HepG2 (cell line): ENCODE results near the gene AMPH. TPM values are rescaled to one million over a fixed set of nuclear protein-coding genes. Genes with fewer than 3 reads are reported as not detected.

Experiments used
- ATAC-seq: fragments of 200-7000 bp; cut with Tn5 transposase; 3 replicates; pipeline ENCODE4 v1.9.1; 2020; ENCODE audit warnings: mild to moderate bottlenecking, moderate library complexity
- BruUV-seq: library from RNA; stranded (reverse); fragments of 400-500 nt; replicated peaks from 2 replicates; lab custom pipeline; 2021; lab: Mats Ljungman, UMichigan
- CTCF ChIA-PET: fragments of 300-600 bp; formaldehyde crosslinking; extraction: SDS; loops from one replicate; lab custom pipeline; 2021; ENCODE audit warnings: low total read pairs, inconsistent platforms, low intra/inter-chr PET ratio; lab: Yijun Ruan, JAX
- POLR2A ChIA-PET: fragments of 350-600 bp; sonication (Branson Sonifier 250); formaldehyde crosslinking; loops from one replicate; lab custom pipeline; 2020; ENCODE audit warnings: antibody characterized with exemption, inconsistent platforms; lab: Yijun Ruan, JAX
- DNase-seq: peaks from one replicate; pipeline ENCODE4 v3.0.0-alpha.2; 2015; ENCODE audit warnings: low spot score
- FAIRE-seq: peaks from 3 replicates; lab custom pipeline; 2011; peaks lifted over from hg19 to GRCh38; lab: Jason Lieb, UNC
- H2AFZ ChIP-seq: one replicate; pipeline ENCODE4 v1.6.1; 2011; ENCODE audit warnings: low read length, inconsistent platforms
- H3K27ac ChIP-seq: fragments of 300-600 bp; 3 replicates; pipeline ENCODE4 v1.8.0; 2011; ENCODE audit warnings: mixed run types, mild to moderate bottlenecking, mixed read lengths, low read length, inconsistent platforms; ENCODE audit not compliant: insufficient read depth; ENCODE audit errors: extremely low read length
- H3K27me3 ChIP-seq, 2 experiments: fragments of 200-600 bp in 1 of 2; 2 replicates in 1 of 2; 3 replicates in 1 of 2; pipeline versions ENCODE4 v1.6.0 to v1.8.0; 2011; ENCODE audit warnings: low read length in 2 of 2, mild to moderate bottlenecking in 2 of 2, moderate library complexity in 2 of 2, inconsistent platforms in 1 of 2; ENCODE audit not compliant: insufficient read depth in 2 of 2, control insufficient read depth in 1 of 2
- H3K36me3 ChIP-seq, 2 experiments: fragments of 200-600 bp in 1 of 2; replicated peaks in 1 of 2; 2 replicates in 1 of 2; 3 replicates in 1 of 2; pipeline versions ENCODE4 v1.5.1 to v1.8.0; 2011; ENCODE audit warnings: low read length in 2 of 2, inconsistent platforms in 1 of 2; ENCODE audit not compliant: insufficient read depth in 2 of 2, control insufficient read depth in 1 of 2
- H3K4me1 ChIP-seq: 2 replicates; pipeline ENCODE4 v1.5.1; 2012; ENCODE audit warnings: low read length, inconsistent platforms; ENCODE audit not compliant: insufficient read depth
- H3K4me2 ChIP-seq: 2 replicates; pipeline ENCODE4 v1.6.0; 2011; ENCODE audit warnings: low read depth, low read length, inconsistent platforms
- H3K4me3 ChIP-seq, 3 experiments: fragments of 200-600 bp in 1 of 3; sonication (generic), shearing (Covaris generic) in 1 of 3; replicated peaks in 1 of 3; 2 replicates each; pipeline ENCODE4 v1.5.1; 2011 to 2016; ENCODE audit warnings: low read length in 3 of 3, inconsistent platforms in 2 of 3, low read depth in 2 of 3, mild to moderate bottlenecking in 2 of 3, control low read depth in 1 of 3, mixed read lengths in 1 of 3; ENCODE audit not compliant: insufficient read depth in 1 of 3
- H3K79me2 ChIP-seq: one replicate; pipeline ENCODE4 v1.6.1; 2011; ENCODE audit warnings: low read length, inconsistent platforms; ENCODE audit not compliant: insufficient read depth
- H3K9ac ChIP-seq: 2 replicates; pipeline ENCODE4 v1.6.0; 2011; ENCODE audit warnings: mild to moderate bottlenecking, low read depth, low read length, inconsistent platforms; ENCODE audit not compliant: insufficient read depth
- H3K9me3 ChIP-seq: 2 replicates; pipeline ENCODE4 v1.5.1; 2012; ENCODE audit warnings: mild to moderate bottlenecking, low read length
- H4K20me1 ChIP-seq: 2 replicates; pipeline ENCODE4 v1.6.0; 2011; ENCODE audit warnings: inconsistent platforms, mild to moderate bottlenecking, low read length, moderate library complexity; ENCODE audit not compliant: insufficient read depth
- BATF2 ChIP-seq: sonication (generic); formaldehyde crosslinking; IDR thresholded peaks from 2 replicates; pipeline ENCODE4 v1.8.0; 2022; ENCODE audit warnings: mild to moderate bottlenecking, missing genetic modification reagents, moderate library complexity
- CBX1 ChIP-seq: IDR thresholded peaks from one replicate; pipeline ENCODE4 v1.6.1; 2016; ENCODE audit warnings: antibody characterized with exemption, low read depth
- GMEB2 ChIP-seq: IDR thresholded peaks from 2 replicates; pipeline ENCODE4 v1.6.1; 2016; ENCODE audit warnings: missing biosample characterization, missing genetic modification reagents, low read depth
- GPBP1L1 ChIP-seq: sonication (generic); formaldehyde crosslinking; IDR thresholded peaks from 2 replicates; pipeline ENCODE4 v1.5.0; 2020; ENCODE audit warnings: mild to moderate bottlenecking, missing genetic modification reagents
- GTF2F1 ChIP-seq: fragments of 150-350 bp; IDR thresholded peaks from 2 replicates; pipeline ENCODE4 v1.6.1; 2014; ENCODE audit warnings: low read length
- KAT2B ChIP-seq: fragments of 150-350 bp; IDR thresholded peaks from 2 replicates; pipeline ENCODE4 v1.6.1; 2014; ENCODE audit warnings: low read depth, low read length, borderline replicate concordance
- KAT7 ChIP-seq: IDR thresholded peaks from 2 replicates; pipeline ENCODE4 v1.6.1; 2018; ENCODE audit warnings: borderline replicate concordance, missing compliant biosample characterization
- MLXIP ChIP-seq: sonication (generic); formaldehyde crosslinking; IDR thresholded peaks from 2 replicates; pipeline ENCODE4 v1.9.0; 2021; ENCODE audit warnings: missing genetic modification reagents, borderline replicate concordance
- SOX6 ChIP-seq, 2 experiments: fragments of 450-650 bp in 1 of 2; sonication (generic) in 1 of 2; formaldehyde crosslinking in 1 of 2; IDR thresholded peaks; 2 replicates each; pipeline versions ENCODE4 v1.4.0 to v1.6.1; 2017 to 2020; ENCODE audit warnings: antibody characterized with exemption in 1 of 2, mild to moderate bottlenecking in 1 of 2, missing genetic modification reagents in 1 of 2
- STAT6 ChIP-seq: sonication (generic); formaldehyde crosslinking; IDR thresholded peaks from 2 replicates; pipeline ENCODE4 v1.4.0; 2020; ENCODE audit warnings: missing genetic modification reagents, mild to moderate bottlenecking, borderline replicate concordance
- XRCC5 ChIP-seq: fragments of 200-400 bp; formaldehyde crosslinking; optimal IDR thresholded peaks from 2 replicates; pipeline ENCODE3; 2017; ENCODE audit warnings: mild to moderate bottlenecking, low read length
- ZNF207 ChIP-seq: fragments of 450-650 bp; IDR thresholded peaks from 2 replicates; pipeline ENCODE4 v1.6.1; 2016; ENCODE audit warnings: antibody characterized with exemption, borderline replicate concordance
- ZNF709 ChIP-seq: sonication (generic); formaldehyde crosslinking; IDR thresholded peaks from 2 replicates; pipeline ENCODE4 v1.5.0; 2020; ENCODE audit warnings: mild to moderate bottlenecking, missing genetic modification reagents
- ZNF749 ChIP-seq: sonication (generic); formaldehyde crosslinking; IDR thresholded peaks from 2 replicates; pipeline ENCODE4 v1.8.0; 2022; ENCODE audit warnings: mild to moderate bottlenecking, missing genetic modification reagents, moderate library complexity, borderline replicate concordance
- whole genome bisulfite sequencing: methylation state at CpG from one replicate; pipeline ENCODE4 v1.1.6; 2017; ENCODE audit warnings: low lambda C conversion rate; 5-methylcytosine and 5-hydroxymethylcytosine counted together
- in situ Hi-C: cut with HindIII; loops from 2 replicates; pipeline ENCODE4 v1.10.0; 2017; ENCODE audit warnings: low pct_unique_long_range_greater_than_20kb; ENCODE audit not compliant: extremely low pct_ligation_motif_present
- intact Hi-C: fragments of 100-400 bp; cut with micrococcal nuclease; formaldehyde crosslinking; loops from one replicate; pipeline ENCODE4 v1.10.0; 2022; ENCODE audit not compliant: unreplicated experiment
- polyA plus RNA-seq, 8 experiments: library from polyadenylated mRNA; depleted of rRNA in 3 of 8; stranded (reverse) in 7 of 8; unstranded in 1 of 8; fragments of >200 nt; fragmentation: Illumina TruSeq in 4 of 8; extraction: Trizol in 4 of 8; gene quantifications; 2 replicates each; pipeline versions ENCODE4 v1.2.1 to v1.2.3, GENCODE V29; 2011 to 2016; ENCODE audit warnings: low read depth in 4 of 8, missing spikeins in 1 of 8, mixed read lengths in 1 of 8; ENCODE audit not compliant: insufficient read depth in 1 of 8
- total RNA-seq, 5 experiments: library from RNA; depleted of rRNA; stranded (reverse); fragments of >200 nt; fragmentation: Illumina TruSeq; extraction: Trizol; gene quantifications; 2 replicates each; pipeline ENCODE4 v1.2.3, GENCODE V29; 2016; ENCODE audit warnings: low read depth in 1 of 5

AMPH gene
- total and polyA plus RNA-seq, 2 of the 13 experiments (the other 11 are each of a cell fraction or from before 2014, with no cell fraction given): not detected

- no peaks in the 10 kb centered on the region for H3K4me1 ChIP-seq
- H3K27me3 ChIP-seq: no peaks in the 10 kb centered on the region
- CTCF ChIA-PET: no interaction called here
- WGBS: 0% methylated on average over 1 of the region's 1 CpG
- no peaks in the 10 kb centered on the region for H3K9me3 ChIP-seq
- in situ Hi-C loops: no loop called here
- H3K4me3 ChIP-seq: no peak overlapping the region
- ATAC-seq (no peak), FAIRE-seq (no peak), DNase-seq (no peak)
- H3K27ac ChIP-seq: no peak overlapping the region
- H2AFZ ChIP-seq: no peak overlapping the region
- H3K9ac ChIP-seq: no peak overlapping the region
- no TSS peak for BruUV-seq
- POLR2A ChIA-PET: no interaction called here
- no peaks in the 10 kb centered on the region for H3K79me2 ChIP-seq
- no peaks in the 10 kb centered on the region for H4K20me1 ChIP-seq
- intact Hi-C loops: no loop called here
- no peak overlapping the region for H3K4me2 ChIP-seq
- no peaks in the 10 kb centered on the region for H3K36me3 ChIP-seq
- no peak for TF ChIP-seq ZNF709
- no peak for TF ChIP-seq STAT6 (CRISPR knock-in tag)
- TF ChIP-seq BATF2 (CRISPR knock-in tag): no peak
- no peak for TF ChIP-seq MLXIP
- no peak for TF ChIP-seq XRCC5
- no peak for TF ChIP-seq GTF2F1
- TF ChIP-seq KAT7 (CRISPR knock-in tag): no peak
- TF ChIP-seq KAT2B: no peak
- no peak for TF ChIP-seq ZNF749 (CRISPR knock-in tag)
- no peak for TF ChIP-seq SOX6 (IDR thresholded peaks at IDR 0.05)
- no peak for TF ChIP-seq SOX6 (CRISPR knock-in tag; IDR thresholded peaks at IDR 0.05)
- TF ChIP-seq CBX1: no peak
- no peak for TF ChIP-seq GMEB2 (CRISPR knock-in tag)
- TF ChIP-seq ZNF207: no peak
- TF ChIP-seq GPBP1L1 (CRISPR knock-in tag): no peak
Measured at GRCh38 chr7:38360776-38361175, 270.4 kb downstream of the AMPH start.
